ENCODE measurements around the gene CENPVL2.
"Not testable (repeated sequence)": the region's sequence is repeated elsewhere in the genome, so short reads cannot be mapped to it uniquely, and the experiment has no call there.

CENPVL2 gene
- total RNA-seq, result 0 reads per million in 3 experiments

DNA sequence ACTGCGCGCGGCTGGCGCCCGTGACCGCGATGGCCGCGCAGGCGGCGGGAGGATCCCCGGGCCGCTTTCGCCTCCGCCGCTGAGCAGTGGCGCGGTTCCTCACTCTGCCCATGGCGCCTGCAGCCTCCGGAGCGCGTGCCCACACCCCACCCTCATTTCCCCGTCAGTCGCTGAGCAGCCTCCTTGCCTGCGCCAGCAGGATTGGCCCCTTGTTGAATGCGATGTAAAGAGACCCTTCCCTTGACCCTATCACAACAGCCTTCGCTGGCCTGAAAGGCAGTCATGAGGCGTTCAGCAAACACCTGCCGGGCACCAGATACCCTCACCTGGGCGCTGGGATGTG, at the start of gene CENPVL2:
TSS of gene CENPVL2 (minus strand) at position 112 of the 343 bp plus-strand sequence. CDS start at position 112, 0 bp downstream.
- not testable (repeated sequence) for DNase-seq

DNA sequence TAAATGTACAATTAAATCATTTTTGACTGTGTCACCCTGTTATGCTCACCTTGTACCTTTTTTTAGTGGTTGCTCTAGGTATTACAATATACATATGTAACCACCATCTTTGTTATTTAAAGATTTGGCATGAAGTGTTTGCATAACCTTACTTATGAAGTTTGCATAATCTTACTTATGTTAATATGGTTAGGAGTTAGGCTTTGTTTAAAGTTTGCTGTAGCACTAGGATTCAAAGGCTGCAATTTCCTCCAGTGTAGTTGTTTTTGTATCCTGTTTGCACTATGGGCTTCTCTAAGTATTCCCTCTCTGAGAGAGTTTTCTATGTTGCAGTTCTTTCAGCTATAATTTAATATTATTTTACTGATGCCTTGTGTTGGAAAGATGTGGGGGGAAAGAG, 45.6 kb upstream of the CENPVL2 start:
- DNase-seq, result no peak

DNA sequence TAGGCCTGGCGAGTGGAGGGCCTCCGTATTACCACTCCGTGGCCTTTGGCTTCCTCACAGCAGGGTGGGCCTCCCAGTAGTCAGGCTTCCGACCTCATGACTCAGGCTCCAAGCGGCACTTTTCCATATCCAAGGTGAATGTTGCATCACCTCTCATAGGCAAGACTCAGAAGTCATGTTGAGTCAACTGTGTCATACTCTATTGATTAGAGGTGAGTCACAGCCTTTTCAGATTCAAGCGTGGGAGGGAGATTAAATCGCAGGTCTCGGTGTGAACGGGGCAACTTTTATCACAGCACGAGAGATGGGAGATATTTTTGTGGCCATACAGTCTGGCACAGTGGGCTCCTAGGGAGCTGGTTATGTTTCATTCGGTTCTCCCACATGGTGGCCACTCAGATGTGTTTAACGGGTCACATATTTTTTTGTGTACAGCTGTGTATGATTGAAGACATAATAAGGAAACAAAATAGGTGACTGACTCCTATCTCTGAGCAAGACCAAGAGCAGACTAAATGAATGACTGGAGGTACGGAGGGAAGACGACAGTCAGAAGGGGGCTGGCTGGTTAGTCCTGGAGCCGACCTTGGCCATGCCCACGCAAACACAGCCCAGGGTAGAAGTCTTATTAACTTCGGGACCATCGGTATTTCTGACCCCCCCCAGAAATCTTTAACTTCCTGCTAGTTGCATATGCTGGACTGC, 30.5 kb upstream of the CENPVL2 start:
- not testable (repeated sequence) for DNase-seq

DNA sequence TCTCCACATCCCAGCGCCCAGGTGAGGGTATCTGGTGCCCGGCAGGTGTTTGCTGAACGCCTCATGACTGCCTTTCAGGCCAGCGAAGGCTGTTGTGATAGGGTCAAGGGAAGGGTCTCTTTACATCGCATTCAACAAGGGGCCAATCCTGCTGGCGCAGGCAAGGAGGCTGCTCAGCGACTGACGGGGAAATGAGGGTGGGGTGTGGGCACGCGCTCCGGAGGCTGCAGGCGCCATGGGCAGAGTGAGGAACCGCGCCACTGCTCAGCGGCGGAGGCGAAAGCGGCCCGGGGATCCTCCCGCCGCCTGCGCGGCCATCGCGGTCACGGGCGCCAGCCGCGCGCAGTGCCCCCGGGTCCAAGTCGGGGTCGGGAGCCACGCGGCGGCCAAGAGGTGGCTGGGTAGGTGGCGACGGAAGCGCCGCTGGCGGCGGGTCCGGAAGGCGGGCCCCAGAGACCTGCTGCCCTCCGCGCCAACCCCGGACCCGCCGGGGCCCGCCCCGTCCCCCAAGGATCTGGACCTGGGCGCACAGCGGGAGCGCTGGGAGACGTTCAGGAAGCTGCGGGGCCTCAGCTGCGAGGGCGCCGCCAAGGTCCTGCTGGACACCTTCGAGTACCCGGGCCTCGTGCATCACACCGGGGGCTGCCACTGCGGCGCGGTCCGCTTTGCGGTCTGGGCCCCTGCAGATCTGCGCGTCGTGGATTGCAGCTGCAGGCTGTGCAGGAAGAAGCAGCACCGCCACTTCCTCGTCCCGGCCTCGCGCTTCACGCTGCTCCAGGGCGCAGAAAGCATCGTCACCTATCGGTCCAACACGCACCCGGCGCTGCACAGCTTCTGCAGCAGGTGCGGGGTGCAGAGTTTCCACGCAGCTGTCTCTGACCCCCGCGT, 27.9 kb upstream of the CENPVL2 start, which contains the start of gene CENPVL1:
TSS of gene CENPVL1 (plus strand) at position 236 of the 888 bp plus-strand sequence. CDS start at position 236, 0 bp downstream.
- DNase-seq, result not testable (repeated sequence)

DNA sequence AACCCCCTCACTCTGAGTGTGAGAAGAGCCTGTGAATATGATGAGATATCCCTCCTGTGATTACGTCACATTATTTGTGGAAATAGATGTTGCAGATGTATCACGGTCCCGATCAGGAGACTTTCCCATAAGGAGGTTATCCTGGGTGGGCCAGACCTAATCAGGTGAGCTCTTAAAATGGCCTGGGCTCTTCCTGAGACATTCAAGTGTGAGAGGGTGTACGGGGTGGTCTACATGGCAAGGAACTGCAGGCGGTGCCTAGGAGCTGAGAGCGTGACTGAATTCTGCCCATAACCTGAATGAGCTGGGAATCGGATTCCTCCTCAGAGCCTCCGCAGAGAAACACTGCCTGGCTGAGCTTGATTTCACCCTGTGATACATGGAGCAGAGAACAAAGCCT, 14.8 kb upstream of the CENPVL2 start:
- no peak for DNase-seq

DNA sequence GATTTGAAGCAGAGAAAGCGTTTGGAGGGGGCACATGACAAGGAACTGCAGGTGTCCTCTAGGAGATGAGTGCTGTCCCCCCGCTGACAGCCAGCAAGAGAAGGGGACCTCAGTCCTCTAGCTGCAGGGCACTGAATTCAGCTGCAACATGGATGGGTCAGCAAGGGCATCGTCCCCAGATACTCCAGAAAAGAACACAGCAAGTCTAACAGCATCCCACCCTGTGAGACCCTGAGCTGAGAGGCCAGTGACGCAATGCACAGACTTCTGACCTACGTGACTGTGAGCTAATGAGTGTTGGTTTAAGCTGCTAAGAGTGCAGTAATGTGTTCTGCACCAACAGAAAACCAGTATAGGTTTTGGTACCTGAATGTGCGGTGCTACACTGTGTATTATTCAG, 11.6 kb upstream of the CENPVL2 start:
- DNase-seq, result no peak

DNA sequence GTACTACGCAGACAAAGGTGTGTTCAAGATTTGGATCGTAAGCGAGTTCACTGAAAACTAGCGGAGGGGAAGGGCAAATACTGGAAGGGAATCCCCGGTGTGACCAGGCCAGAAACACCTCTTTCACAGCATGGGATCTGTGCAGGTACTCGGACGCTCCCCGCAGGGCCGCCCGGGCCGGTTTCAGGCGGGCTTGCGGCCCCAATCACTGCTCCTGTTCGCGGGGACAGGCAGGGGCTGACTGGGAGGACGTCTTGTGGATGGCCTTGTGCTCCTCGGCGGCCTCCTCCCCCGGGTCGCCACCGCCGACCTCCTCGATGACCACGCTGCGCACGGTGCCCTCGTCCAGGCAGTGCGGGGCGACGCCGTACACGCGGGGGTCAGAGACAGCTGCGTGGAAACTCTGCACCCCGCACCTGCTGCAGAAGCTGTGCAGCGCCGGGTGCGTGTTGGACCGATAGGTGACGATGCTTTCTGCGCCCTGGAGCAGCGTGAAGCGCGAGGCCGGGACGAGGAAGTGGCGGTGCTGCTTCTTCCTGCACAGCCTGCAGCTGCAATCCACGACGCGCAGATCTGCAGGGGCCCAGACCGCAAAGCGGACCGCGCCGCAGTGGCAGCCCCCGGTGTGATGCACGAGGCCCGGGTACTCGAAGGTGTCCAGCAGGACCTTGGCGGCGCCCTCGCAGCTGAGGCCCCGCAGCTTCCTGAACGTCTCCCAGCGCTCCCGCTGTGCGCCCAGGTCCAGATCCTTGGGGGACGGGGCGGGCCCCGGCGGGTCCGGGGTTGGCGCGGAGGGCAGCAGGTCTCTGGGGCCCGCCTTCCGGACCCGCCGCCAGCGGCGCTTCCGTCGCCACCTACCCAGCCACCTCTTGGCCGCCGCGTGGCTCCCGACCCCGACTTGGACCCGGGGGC, 567 bp downstream of the CENPVL2 start:
- DNase-seq, result not testable (repeated sequence)

DNA sequence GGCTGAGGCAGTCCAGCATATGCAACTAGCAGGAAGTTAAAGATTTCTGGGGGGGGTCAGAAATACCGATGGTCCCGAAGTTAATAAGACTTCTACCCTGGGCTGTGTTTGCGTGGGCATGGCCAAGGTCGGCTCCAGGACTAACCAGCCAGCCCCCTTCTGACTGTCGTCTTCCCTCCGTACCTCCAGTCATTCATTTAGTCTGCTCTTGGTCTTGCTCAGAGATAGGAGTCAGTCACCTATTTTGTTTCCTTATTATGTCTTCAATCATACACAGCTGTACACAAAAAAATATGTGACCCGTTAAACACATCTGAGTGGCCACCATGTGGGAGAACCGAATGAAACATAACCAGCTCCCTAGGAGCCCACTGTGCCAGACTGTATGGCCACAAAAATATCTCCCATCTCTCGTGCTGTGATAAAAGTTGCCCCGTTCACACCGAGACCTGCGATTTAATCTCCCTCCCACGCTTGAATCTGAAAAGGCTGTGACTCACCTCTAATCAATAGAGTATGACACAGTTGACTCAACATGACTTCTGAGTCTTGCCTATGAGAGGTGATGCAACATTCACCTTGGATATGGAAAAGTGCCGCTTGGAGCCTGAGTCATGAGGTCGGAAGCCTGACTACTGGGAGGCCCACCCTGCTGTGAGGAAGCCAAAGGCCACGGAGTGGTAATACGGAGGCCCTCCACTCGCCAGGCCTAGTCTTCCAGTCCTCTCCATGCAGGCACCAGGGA, 2.8 kb downstream of the CENPVL2 start:
- not testable (repeated sequence) for DNase-seq

DNA sequence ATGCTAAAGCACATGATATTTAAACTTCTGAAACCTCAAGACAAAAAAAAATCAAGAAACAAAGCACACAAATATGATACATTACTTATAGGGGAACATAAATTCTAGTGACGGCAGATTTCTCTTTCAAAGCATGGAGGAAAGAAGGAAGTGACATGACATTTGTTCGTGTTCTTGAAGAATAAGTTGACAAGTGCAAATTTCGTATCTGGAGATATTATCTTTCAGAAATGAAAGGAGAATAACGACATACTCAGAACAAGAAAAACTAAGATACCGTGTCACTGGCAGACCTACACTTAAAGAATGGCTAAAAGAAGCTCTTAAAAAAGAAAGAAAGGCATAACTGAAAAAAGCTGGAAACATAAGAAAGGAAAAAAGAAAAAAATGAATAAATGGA, 16.6 kb downstream of the CENPVL2 start:
- DNase-seq, result no peak

DNA sequence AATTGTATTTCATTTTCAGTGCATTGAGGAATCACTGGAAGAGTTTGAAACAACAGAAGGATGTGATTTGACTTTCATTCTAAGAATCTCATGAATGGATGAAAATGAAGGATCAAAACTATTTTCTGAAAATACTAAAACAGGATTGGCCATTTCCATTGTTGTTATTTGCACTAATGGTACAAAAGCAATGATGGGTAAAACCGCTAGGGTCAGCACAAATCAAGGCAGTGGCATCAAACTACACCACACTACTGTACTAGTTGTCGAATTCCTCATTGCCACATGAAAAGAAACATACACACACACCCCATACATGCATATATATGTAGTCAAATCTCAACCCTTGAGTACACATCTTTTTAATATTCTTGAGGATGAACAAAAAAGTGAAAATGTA, 39.3 kb downstream of the CENPVL2 start:
- no peak for DNase-seq

DNA sequence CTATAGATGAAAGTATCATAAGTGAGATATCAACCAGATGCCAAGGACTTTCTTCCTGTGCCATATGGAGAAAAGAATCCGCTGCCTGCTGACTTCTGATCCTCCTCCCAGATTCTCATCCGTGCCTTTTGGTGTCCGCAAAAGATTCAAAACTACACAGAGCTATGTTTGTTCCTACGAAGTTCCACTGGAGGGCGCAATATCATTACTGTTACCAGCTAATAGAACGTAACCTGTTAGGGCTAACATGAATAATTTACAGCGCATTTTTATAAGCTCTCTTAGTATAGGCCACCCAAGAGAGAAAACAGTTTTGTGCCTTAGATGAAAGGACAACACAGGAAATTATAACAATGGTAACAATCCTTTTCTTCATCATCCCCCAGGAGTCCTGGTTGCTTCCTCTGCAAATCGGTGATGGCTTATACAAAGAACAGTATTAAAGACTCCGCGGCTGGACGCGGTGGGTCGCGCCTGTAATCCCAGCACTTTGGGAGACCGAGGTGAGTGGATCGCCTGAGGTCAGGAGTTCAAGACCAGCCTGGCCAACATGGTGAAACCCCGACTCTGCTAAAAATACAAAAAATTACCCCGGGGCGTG, 41.1 kb downstream of the CENPVL2 start:
- DNase-seq, result no peak

DNA sequence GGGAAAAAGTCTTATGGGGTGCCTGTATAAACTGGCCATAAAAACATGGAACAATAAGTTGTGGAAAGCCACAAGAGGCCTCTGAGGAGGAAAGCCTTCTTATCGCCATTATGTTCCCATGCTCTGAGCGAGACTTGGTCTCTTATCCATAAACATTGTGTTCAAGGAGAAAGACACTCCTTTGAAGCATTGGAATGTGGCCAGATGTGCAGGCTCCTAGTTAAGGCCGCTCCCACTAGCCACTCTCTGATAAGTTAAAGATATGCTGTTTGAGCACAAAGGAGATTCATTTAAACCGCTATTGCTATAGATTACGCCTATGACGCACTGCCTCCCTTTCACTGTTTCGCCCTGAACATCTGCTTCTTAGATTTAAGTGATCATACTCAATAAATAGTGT, 46.1 kb downstream of the CENPVL2 start:
- not testable (repeated sequence) for DNase-seq

All from central memory CD4-positive, alpha-beta T cell (primary cell).